ENCODE measurements around the gene ABCA9.

DNA sequence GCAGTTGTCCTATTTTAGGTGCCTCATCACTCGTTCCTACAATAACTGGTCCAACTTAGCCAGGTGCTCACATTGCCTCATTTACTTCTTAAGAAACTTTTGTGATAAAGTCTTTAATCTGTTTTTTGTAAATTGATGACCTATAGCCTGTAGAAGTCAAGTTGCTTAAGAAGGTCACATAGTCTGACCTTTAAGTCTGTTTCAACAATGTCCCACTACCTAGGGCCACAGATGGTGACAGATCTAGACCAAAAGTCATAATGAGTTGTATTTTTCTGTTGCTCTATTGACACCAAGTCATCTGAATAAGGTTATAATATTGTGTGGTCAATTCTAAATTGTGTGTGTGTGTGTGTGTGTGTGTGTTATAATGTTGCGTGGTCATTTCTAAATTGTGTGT lies 45.1 kb downstream of the ABCA9 start:
- TF ChIP-seq CBFB (CRISPR knock-in tag; IDR thresholded peaks at IDR 0.05; ENCODE audit: low read depth) (no peak), USF1 (CRISPR knock-in tag; IDR thresholded peaks at IDR 0.05) (no peak), ARID4B (CRISPR knock-in tag; IDR thresholded peaks at IDR 0.05; ENCODE audit: borderline replicate concordance) (no peak), E2F1 (CRISPR knock-in tag; IDR thresholded peaks at IDR 0.05) (no peak), CTCF (IDR thresholded peaks at IDR 0.05) (no peak), NR2C2 (CRISPR knock-in tag; IDR thresholded peaks at IDR 0.05) (no peak)
- TF ChIP-seq, protein P1, sequence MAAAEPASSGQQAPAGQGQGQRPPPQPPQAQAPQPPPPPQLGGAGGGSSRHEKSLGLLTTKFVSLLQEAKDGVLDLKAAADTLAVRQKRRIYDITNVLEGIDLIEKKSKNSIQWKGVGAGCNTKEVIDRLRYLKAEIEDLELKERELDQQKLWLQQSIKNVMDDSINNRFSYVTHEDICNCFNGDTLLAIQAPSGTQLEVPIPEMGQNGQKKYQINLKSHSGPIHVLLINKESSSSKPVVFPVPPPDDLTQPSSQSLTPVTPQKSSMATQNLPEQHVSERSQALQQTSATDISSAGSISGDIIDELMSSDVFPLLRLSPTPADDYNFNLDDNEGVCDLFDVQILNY (CRISPR knock-in tag; IDR thresholded peaks at IDR 0.05), result no peak
